ENCODE data around the gene AGAP1. TPM values are rescaled to one million over a fixed set of nuclear protein-coding genes. Genes with fewer than 3 reads are reported as not detected.
"Not testable (repeated sequence)": the region's sequence is repeated elsewhere in the genome, so short reads cannot be mapped to it uniquely, and the experiment has no call there.

Gene AGAP1
- total RNA-seq, 1 donor: 10.8 TPM

DNA sequence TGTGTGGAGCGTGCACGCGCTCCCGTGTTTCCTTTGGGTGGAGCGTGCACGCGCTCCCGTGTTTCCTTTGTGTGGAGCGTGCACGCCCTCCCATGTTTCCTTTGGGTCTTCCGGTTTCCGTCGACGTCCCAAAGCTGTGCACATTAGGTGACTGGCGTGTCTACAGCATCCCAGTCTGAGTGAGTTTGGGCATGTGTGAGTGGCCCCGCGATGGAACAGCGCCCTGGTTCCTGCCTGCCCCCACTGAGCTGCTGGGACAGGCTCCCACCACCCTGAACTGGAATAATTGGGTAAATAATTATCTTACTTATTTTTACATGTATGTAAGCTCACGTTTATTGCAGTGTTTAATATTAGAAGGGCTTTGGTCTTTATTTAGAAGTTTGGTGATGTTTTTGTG is 104.2 kb downstream of the AGAP1 start:
- TF ChIP-seq, protein P1, sequence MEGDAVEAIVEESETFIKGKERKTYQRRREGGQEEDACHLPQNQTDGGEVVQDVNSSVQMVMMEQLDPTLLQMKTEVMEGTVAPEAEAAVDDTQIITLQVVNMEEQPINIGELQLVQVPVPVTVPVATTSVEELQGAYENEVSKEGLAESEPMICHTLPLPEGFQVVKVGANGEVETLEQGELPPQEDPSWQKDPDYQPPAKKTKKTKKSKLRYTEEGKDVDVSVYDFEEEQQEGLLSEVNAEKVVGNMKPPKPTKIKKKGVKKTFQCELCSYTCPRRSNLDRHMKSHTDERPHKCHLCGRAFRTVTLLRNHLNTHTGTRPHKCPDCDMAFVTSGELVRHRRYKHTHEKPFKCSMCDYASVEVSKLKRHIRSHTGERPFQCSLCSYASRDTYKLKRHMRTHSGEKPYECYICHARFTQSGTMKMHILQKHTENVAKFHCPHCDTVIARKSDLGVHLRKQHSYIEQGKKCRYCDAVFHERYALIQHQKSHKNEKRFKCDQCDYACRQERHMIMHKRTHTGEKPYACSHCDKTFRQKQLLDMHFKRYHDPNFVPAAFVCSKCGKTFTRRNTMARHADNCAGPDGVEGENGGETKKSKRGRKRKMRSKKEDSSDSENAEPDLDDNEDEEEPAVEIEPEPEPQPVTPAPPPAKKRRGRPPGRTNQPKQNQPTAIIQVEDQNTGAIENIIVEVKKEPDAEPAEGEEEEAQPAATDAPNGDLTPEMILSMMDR (IDR thresholded peaks at IDR 0.05; ENCODE audit: insufficient read depth, low read depth, low read length): no peak

DNA sequence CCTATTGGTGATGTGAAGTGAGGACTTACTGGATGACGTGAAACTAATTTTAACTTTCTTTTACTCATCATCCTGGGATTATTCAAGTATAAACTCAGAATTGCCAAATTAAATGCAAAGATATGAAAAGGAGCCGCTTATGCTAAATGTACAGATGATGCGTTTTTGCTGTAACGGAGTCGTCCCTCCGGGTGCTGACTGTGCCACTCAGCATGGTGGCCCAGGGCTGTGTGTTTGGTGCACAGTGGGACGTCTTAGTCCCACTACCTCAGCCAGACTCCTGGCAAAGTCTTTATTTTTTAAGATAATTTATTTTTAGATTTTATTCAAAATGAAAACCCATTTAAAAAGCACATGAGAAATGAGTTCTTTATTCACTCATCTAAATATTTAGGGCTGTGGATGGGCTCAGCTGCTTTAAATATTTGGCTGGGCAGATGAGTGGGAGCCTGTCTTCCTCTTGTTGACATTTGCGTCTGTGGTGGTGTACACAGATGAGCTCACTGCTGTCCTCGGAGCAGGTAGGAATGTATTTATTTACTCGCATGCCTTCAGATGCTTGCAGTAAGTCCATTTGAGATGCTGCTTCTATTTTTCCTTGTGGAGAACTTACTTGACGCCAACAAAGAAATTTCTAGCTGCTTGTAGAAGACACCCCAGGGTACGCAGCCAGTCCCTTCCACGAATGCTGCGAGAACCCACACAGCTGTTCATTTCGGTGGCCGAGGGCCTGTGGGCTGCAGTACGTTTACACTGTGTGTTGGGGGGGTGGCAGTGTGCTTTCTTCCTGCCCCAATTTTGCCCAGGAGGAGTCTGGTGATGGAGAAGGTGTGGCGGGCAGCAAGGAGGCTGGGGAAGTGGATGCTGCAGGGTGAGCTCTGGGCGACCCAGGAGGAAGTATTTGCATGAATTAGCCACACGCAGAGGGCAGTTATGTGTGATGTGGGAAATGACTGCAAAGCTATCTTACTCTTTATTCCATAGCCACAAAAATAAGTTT is 105.0 kb downstream of the AGAP1 start:
- TF ChIP-seq, protein P1 (IDR thresholded peaks at IDR 0.05; ENCODE audit: insufficient read depth, low read depth, low read length): no peak
- no peak for DNase-seq (ENCODE audit: low read depth)
- H3K4me3 ChIP-seq (ENCODE audit: low read depth, low read length): no peak overlapping the region

More for the DNA sequence above, 104.2 kb downstream of the AGAP1 start:
- H3K4me3 ChIP-seq (ENCODE audit: low read depth, low read length): no peak overlapping the region
- no peak for DNase-seq (ENCODE audit: low read depth)

DNA sequence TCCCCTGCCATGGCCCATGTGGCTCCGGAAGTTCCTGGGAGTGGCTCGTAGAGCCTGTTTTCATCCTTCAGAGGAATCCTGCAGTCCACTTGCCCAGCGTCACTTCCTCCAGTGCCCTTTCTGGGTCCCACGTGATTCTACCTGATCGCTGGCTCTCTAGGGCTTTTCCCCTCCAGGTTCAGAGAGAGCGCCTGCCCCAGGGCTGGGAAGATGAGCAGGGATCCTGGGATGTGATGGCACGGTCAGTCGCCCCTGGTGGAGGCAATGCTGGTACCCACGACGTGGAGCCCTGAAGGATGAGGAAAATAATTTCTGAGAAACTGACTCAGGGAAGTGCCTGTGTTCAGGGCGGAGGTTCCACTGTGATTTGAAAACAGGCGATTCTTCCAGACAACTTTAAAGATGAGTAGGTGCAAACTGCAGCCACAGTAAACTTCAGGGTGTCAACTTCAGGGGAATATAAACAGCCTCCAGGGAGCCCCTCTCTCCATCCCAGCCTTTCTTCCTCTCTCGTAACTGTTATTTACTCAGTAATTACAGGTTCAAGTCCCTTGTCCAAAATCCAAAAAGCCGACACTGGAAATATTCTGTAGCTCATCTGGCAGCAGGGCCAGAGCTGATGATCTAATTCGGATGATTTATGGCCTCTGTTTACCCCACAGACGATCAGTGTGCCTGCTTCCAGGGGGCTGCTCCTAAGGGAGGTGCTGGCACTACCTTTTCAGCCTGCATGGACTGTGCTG is 105.9 kb downstream of the AGAP1 start:
- TF ChIP-seq, protein P1 (IDR thresholded peaks at IDR 0.05; ENCODE audit: insufficient read depth, low read depth, low read length): no peak
- no peak overlapping the region for H3K4me3 ChIP-seq (ENCODE audit: low read depth, low read length)
- no peak for DNase-seq (ENCODE audit: low read depth)

DNA sequence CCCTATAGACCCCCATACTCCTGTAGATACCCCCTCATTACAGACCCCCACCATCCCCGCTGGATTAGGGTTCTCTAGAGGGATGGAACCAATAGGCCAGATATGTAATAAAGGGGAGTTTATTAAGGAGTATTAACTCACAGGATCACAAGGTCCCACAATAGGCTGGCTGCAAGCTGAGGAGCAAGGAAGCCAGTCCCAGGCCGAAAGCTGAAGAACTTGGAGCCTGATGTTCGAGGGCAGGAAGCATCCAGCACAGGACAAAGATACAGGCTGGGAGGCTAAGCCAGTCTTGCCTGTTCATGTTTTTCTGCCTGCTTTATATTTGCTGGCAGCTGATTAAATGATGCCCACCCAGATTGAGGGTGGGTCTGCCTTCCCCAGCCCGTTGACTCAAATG is 106.6 kb downstream of the AGAP1 start:
- no peak overlapping the region for H3K4me3 ChIP-seq (ENCODE audit: low read depth, low read length)
- DNase-seq (ENCODE audit: low read depth): no peak
- TF ChIP-seq, protein P1 (IDR thresholded peaks at IDR 0.05; ENCODE audit: insufficient read depth, low read depth, low read length): no peak

DNA sequence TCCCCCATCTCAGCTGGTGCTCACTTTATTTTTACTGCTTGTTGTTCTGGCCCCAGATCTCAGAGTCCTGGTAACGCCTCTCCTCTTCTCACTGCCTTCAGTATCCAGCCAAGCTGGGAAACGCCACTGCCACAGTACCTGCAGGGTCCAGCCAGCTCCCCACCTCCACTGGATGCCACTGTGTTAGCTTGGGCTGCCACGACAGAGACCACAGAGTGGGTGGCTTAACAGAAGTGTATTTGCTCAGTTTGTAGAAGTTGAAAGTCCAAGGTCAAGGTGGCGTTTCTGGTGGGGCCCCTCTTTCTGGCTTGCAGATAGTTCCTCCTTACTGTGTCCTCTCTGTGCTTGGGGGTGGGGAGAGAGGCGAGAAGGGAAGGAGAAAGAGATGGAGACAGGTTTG is 107.1 kb downstream of the AGAP1 start:
- no peak for DNase-seq (ENCODE audit: low read depth)
- TF ChIP-seq, protein P1 (IDR thresholded peaks at IDR 0.05; ENCODE audit: insufficient read depth, low read depth, low read length): no peak

DNA sequence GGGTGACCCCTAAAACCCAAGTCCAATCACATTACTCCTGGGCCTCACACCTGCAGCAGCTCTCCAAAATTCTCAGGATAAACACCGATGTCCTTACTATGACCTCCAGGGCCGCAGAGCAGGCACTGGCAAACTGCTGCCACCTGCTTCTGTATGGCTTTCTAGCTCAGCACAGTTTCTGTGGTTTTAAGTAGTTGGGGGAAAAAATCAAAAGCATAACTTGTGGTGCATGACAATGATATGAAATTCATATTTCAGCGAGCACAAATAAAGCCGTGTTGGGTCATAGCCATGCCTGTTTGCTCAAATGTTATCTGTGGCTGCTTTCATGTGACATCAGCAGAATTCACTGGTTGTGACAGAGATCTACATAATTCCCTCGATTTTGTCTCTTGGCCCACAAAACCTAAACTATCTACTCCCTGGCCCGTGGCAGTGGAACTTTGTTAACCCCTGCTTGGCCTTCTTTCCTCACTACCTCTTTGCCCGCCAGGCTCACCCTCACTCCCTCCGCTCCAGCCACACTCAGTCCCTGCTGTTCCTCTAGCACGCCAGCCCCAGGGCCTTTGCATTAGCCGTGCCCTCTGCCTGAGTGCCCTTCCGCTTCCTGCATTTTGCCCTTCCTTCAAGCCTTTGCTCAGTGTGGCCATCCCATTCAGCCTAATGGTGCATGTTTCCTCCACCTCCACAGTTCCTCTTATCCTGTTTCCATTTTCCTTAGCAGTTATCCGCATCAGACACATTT is 108.3 kb downstream of the AGAP1 start:
- no peak overlapping the region for H3K4me3 ChIP-seq (ENCODE audit: low read depth, low read length)
- TF ChIP-seq, protein P1 (IDR thresholded peaks at IDR 0.05; ENCODE audit: insufficient read depth, low read depth, low read length): no peak
- no peak for DNase-seq (ENCODE audit: low read depth)

More for the DNA sequence above, 107.1 kb downstream of the AGAP1 start:
- no peak overlapping the region for H3K4me3 ChIP-seq (ENCODE audit: low read depth, low read length)

DNA sequence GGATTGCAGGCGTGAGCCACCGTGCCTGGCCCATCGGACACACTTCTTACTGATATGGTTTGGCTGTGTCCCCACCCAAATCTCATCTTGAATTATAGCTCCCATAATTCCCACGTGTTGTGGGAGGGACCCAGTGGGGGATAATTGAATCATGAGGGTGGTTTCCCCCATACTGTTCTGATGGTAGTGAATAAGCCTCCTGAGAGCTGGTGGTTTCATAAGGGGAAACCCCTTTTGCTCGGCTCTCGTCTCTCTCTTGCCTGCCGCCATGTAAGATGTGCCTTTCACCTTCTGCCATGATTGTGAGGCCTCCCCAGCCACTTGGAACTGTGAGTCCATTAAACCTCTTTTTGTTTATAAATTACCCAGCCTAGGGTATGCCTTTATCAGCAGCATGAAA is 109.1 kb downstream of the AGAP1 start:
- H3K4me3 ChIP-seq (ENCODE audit: low read depth, low read length); DNase-seq (ENCODE audit: low read depth): not testable (repeated sequence)

Measured in fibroblast of villous mesenchyme (primary cell).